ENCODE measurements around the gene C19orf47.

The C19orf47 gene

GRCh38 chr19:40280608-40281221, 67.5 kb downstream of the C19orf47 start:
- DNase-seq, result no peak

- DNase-seq, result no peak
These were observed 68.2 kb downstream of the C19orf47 start for GRCh38 chr19:40279761-40280607.

GRCh38 chr19:40279120-40279551, 69.1 kb downstream of the C19orf47 start:
- DNase-seq, result no peak

- DNase-seq, result no peak
These were observed 69.7 kb downstream of the C19orf47 start for GRCh38 chr19:40278361-40279035.

GRCh38 chr19:40277356-40278059, 70.7 kb downstream of the C19orf47 start:
- DNase-seq, result no peak

GRCh38 chr19:40274585-40275544, 73.3 kb downstream of the C19orf47 start:
- no peak for DNase-seq

- no peak for DNase-seq
These were observed 74.5 kb downstream of the C19orf47 start for GRCh38 chr19:40273469-40274360.

GRCh38 chr19:40272261-40272660, 75.9 kb downstream of the C19orf47 start:
- DNase-seq, result no peak

- no peak for DNase-seq
These were observed 76.5 kb downstream of the C19orf47 start for GRCh38 chr19:40271706-40272105.

GRCh38 chr19:40270362-40271089, 77.7 kb downstream of the C19orf47 start:
- DNase-seq, result no peak
